B cell (primary cell): ENCODE results near the gene MOGAT3.

Experiments
- CTCF ChIP-seq: fragments of 200-600 bp; IDR thresholded peaks from one replicate; pipeline ENCODE4 v1.8.0; 2022; ENCODE audit warnings: antibody characterized with exemption, mild to moderate bottlenecking
- EZH2 ChIP-seq: IDR thresholded peaks from 2 replicates; pipeline ENCODE4 v1.6.1; 2012; ENCODE audit warnings: borderline replicate concordance, low read depth, mild to moderate bottlenecking, moderate library complexity, low read length; ENCODE audit not compliant: insufficient read depth, poor library complexity, severe bottlenecking

DNA sequence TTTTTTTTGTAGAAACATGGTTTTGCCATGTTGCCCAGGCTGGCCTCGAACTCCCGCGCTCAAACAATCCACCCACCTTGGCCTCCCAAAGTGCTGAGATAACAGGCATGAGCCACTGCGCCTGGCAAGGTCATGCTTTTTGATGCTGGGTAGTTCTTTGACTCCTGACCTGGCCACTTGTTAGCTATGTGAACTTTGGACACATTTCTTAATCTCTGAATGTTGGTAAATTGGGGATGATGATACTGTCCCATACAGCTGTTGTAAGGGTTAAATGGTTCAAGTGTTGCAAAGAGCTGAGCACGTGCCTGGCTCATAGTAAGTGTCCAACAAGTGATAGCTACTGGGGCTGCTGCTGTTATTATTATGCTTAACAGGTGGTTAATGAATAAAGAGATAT is 19.5 kb upstream of the MOGAT3 start:
- TF ChIP-seq CTCF (no peak), EZH2 (no peak)
